DMS 273 treated with DMSO at 0.1 percent for 48 hours (cell line): Measurements from ENCODE around the gene NGEF.

ENCODE experiments used
- DNase-seq: peaks from one replicate; lab custom pipeline; 2025; lab: John Stamatoyannopoulos, UW

The NGEF gene

GRCh38 chr2:232838406-232838874 is 174.6 kb downstream of the NGEF start:
- DNase-seq: no peak

- DNase-seq: no peak
Observed at GRCh38 chr2:232836934-232837333, 176.1 kb downstream of the NGEF start.

- DNase-seq: no peak
Observed at GRCh38 chr2:232835687-232836208, 177.3 kb downstream of the NGEF start.

GRCh38 chr2:232833830-232834229 is 179.2 kb downstream of the NGEF start:
- DNase-seq: no peak

- DNase-seq: no peak
Observed at GRCh38 chr2:232831496-232831895, 181.6 kb downstream of the NGEF start.

- DNase-seq: no peak
Observed at GRCh38 chr2:232829988-232830387, 183.1 kb downstream of the NGEF start.
